Testis (tissue), 2 donors: ENCODE results near the gene MRPL53.

Experiments used
- POLR2A ChIP-seq: fragments of 450-650 bp; IDR thresholded peaks from one replicate; pipeline ENCODE4 v1.6.1; 2017; ENCODE audit warnings: antibody characterized with exemption, mild to moderate bottlenecking, moderate library complexity
- TF ChIP-seq, protein P1 (sequence below), 3 experiments: fragments of 450-650 bp in 2 of 3; fragments of 200-600 bp in 1 of 3; sonication (generic) in 1 of 3; IDR thresholded peaks; one replicate each; pipeline ENCODE4 v1.5.1; 2016 to 2019; ENCODE audit warnings: antibody characterized with exemption in 3 of 3, mild to moderate bottlenecking in 2 of 3, moderate library complexity in 1 of 3

- TF ChIP-seq, protein P1, sequence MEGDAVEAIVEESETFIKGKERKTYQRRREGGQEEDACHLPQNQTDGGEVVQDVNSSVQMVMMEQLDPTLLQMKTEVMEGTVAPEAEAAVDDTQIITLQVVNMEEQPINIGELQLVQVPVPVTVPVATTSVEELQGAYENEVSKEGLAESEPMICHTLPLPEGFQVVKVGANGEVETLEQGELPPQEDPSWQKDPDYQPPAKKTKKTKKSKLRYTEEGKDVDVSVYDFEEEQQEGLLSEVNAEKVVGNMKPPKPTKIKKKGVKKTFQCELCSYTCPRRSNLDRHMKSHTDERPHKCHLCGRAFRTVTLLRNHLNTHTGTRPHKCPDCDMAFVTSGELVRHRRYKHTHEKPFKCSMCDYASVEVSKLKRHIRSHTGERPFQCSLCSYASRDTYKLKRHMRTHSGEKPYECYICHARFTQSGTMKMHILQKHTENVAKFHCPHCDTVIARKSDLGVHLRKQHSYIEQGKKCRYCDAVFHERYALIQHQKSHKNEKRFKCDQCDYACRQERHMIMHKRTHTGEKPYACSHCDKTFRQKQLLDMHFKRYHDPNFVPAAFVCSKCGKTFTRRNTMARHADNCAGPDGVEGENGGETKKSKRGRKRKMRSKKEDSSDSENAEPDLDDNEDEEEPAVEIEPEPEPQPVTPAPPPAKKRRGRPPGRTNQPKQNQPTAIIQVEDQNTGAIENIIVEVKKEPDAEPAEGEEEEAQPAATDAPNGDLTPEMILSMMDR (IDR thresholded peaks at IDR 0.05), result no peak
- no peak for TF ChIP-seq POLR2A
Observed at GRCh38 chr2:74426181-74426758, 46.2 kb downstream of the MRPL53 start.
